ENCODE measurements around the gene ISM2. TPM values are rescaled to one million over a fixed set of nuclear protein-coding genes. Genes with fewer than 3 reads are reported as not detected.
"Not testable (repeated sequence)": the region's sequence is repeated elsewhere in the genome, so short reads cannot be mapped to it uniquely, and the experiment has no call there.

ISM2 gene
- 1 to 10 TPM in 1 of 2 donors, not detected in 1; 1.2 TPM for total RNA-seq

GRCh38 chr14:77498120-77498979 is at the start of gene ISM2:
Gene ISM2, minus strand, starts transcription at chr14:77498816. Its CDS starts 23 bp downstream, at chr14:77498793.
- Histone ChIP-seq H3K27ac (no peak within 1 kb of the TSS), H3K9ac (ENCODE audit: low read depth in 2 of 2, low read length in 2 of 2) (no peak within 1 kb of the TSS), H3K27me3 (peaks cover 24% of the 10 kb centered on the region), H3K9me3 (no peaks in the 10 kb centered on the region), H3K4me1 (peaks cover 5% of the 10 kb centered on the region), H3K4me3 (peak within 1 kb of the TSS; percentile 51), H3K36me3 (no peaks in the 10 kb centered on the region)
- no peak for DNase-seq
- intact Hi-C loops (cut with DNase I) = no loop called here
- TF ChIP-seq, protein P1, sequence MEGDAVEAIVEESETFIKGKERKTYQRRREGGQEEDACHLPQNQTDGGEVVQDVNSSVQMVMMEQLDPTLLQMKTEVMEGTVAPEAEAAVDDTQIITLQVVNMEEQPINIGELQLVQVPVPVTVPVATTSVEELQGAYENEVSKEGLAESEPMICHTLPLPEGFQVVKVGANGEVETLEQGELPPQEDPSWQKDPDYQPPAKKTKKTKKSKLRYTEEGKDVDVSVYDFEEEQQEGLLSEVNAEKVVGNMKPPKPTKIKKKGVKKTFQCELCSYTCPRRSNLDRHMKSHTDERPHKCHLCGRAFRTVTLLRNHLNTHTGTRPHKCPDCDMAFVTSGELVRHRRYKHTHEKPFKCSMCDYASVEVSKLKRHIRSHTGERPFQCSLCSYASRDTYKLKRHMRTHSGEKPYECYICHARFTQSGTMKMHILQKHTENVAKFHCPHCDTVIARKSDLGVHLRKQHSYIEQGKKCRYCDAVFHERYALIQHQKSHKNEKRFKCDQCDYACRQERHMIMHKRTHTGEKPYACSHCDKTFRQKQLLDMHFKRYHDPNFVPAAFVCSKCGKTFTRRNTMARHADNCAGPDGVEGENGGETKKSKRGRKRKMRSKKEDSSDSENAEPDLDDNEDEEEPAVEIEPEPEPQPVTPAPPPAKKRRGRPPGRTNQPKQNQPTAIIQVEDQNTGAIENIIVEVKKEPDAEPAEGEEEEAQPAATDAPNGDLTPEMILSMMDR (IDR thresholded peaks at IDR 0.05) = no peak

GRCh38 chr14:77547512-77548180 is 49.0 kb upstream of the ISM2 start:
- H3K36me3 ChIP-seq = no peaks in the 10 kb centered on the region
- no peak overlapping the region for H3K4me3 ChIP-seq
- no peaks in the 10 kb centered on the region for H3K27me3 ChIP-seq
- no peaks in the 10 kb centered on the region for H3K4me1 ChIP-seq
- intact Hi-C loops (cut with DNase I) = no loop called here
- TF ChIP-seq, protein P1 (IDR thresholded peaks at IDR 0.05) = no peak
- no peak for DNase-seq
- no peak overlapping the region for H3K27ac ChIP-seq
- H3K9ac ChIP-seq (ENCODE audit: low read depth in 2 of 2, low read length in 2 of 2) = no peak overlapping the region
- H3K9me3 ChIP-seq = no peaks in the 10 kb centered on the region

DNA sequence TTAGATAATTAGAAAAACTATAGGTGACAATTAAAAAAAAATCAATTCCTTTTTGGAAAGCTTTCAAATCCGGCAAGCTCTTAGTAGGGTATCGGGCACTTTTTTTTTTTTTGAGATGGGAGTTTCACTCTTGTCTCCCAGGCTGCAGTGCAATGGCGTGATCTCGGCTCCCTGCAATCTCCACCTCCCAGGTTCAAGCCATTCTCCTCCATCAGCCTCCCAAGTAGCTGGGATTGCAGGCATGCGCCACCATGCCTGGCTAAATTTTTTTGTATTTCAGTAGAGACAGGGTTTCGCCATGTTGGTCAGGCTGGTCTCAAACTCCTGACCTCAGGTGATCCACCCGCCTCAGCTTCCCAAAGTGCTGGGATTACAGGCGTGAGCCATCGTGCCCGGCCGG is 46.6 kb upstream of the ISM2 start:
- H3K4me1 ChIP-seq; H3K4me3 ChIP-seq; H3K36me3 ChIP-seq; intact Hi-C loops (cut with DNase I); DNase-seq; H3K27ac ChIP-seq; H3K9ac ChIP-seq (ENCODE audit: low read depth in 2 of 2, low read length in 2 of 2); H3K9me3 ChIP-seq; H3K27me3 ChIP-seq: not testable (repeated sequence)

GRCh38 chr14:77544571-77544970 is 46.0 kb upstream of the ISM2 start:
- DNase-seq = no peak
- TF ChIP-seq, protein P1 (IDR thresholded peaks at IDR 0.05) = no peak
- intact Hi-C loops (cut with DNase I) = no loop called here

GRCh38 chr14:77543637-77544334 is 45.2 kb upstream of the ISM2 start:
- Histone ChIP-seq H3K9me3 (no peaks in the 10 kb centered on the region), H3K27ac (no peak overlapping the region), H3K4me1 (no peaks in the 10 kb centered on the region), H3K36me3 (no peaks in the 10 kb centered on the region), H3K27me3 (no peaks in the 10 kb centered on the region), H3K9ac (ENCODE audit: low read depth in 2 of 2, low read length in 2 of 2) (no peak overlapping the region), H3K4me3 (no peak overlapping the region)
- TF ChIP-seq, protein P1 (IDR thresholded peaks at IDR 0.05) = no peak
- intact Hi-C loops (cut with DNase I) = no loop called here
- no peak for DNase-seq

More at GRCh38 chr14:77544571-77544970, 46.0 kb upstream of the ISM2 start:
- Histone ChIP-seq H3K4me3 (no peak overlapping the region), H3K36me3 (no peaks in the 10 kb centered on the region), H3K27me3 (no peaks in the 10 kb centered on the region), H3K9ac (ENCODE audit: low read depth in 2 of 2, low read length in 2 of 2) (no peak overlapping the region), H3K9me3 (no peaks in the 10 kb centered on the region), H3K4me1 (no peaks in the 10 kb centered on the region), H3K27ac (no peak overlapping the region)

All from colonic mucosa (tissue), 4 donors.